Nephron progenitor cell (in vitro differentiated cells): ENCODE data around the gene SEC24A.
"Not testable (repeated sequence)": the region's sequence is repeated elsewhere in the genome, so short reads cannot be mapped to it uniquely, and the experiment has no call there.

Experiments used
- DNase-seq: peaks from one replicate; pipeline ENCODE4 v3.0.0; 2021
- H3K27ac Mint-ChIP-seq: 2 replicates; pipeline ENCODE4 v1.8.0; 2021; ENCODE audit warnings: mild to moderate bottlenecking, moderate library complexity, mixed read lengths
- H3K27me3 Mint-ChIP-seq: 2 replicates; pipeline ENCODE4 v1.8.0; 2021; ENCODE audit warnings: mild to moderate bottlenecking, low read depth, mixed read lengths; ENCODE audit not compliant: poor library complexity
- H3K36me3 Mint-ChIP-seq: 2 replicates; pipeline ENCODE4 v1.8.0; 2021; ENCODE audit warnings: low read depth, mixed read lengths
- H3K4me1 Mint-ChIP-seq: 2 replicates; pipeline ENCODE4 v1.8.0; 2021; ENCODE audit warnings: mixed read lengths
- H3K4me3 Mint-ChIP-seq: 2 replicates; pipeline ENCODE4 v1.8.0; 2021; ENCODE audit warnings: mild to moderate bottlenecking, moderate library complexity, mixed read lengths
- H3K9me3 Mint-ChIP-seq: 2 replicates; pipeline ENCODE4 v1.8.0; 2021; ENCODE audit warnings: mild to moderate bottlenecking, moderate library complexity, mixed read lengths
- TF ChIP-seq, protein P1 (sequence below): fragments of 200-600 bp; sonication (generic); IDR thresholded peaks from 2 replicates; pipeline ENCODE4 v1.5.0; 2021; ENCODE audit warnings: antibody characterized with exemption

Gene SEC24A

GRCh38 chr5:134692722-134693121 lies 44.1 kb downstream of the SEC24A start:
- Mint-ChIP-seq H3K27me3 (no peaks in the 10 kb centered on the region), H3K9me3 (no peaks in the 10 kb centered on the region), H3K4me3 (no peak overlapping the region), H3K36me3 (peaks cover 73% of the 10 kb centered on the region), H3K27ac (no peak overlapping the region), H3K4me1 (no peaks in the 10 kb centered on the region)
- TF ChIP-seq, protein P1, sequence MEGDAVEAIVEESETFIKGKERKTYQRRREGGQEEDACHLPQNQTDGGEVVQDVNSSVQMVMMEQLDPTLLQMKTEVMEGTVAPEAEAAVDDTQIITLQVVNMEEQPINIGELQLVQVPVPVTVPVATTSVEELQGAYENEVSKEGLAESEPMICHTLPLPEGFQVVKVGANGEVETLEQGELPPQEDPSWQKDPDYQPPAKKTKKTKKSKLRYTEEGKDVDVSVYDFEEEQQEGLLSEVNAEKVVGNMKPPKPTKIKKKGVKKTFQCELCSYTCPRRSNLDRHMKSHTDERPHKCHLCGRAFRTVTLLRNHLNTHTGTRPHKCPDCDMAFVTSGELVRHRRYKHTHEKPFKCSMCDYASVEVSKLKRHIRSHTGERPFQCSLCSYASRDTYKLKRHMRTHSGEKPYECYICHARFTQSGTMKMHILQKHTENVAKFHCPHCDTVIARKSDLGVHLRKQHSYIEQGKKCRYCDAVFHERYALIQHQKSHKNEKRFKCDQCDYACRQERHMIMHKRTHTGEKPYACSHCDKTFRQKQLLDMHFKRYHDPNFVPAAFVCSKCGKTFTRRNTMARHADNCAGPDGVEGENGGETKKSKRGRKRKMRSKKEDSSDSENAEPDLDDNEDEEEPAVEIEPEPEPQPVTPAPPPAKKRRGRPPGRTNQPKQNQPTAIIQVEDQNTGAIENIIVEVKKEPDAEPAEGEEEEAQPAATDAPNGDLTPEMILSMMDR, result no peak
- no peak for DNase-seq

DNA sequence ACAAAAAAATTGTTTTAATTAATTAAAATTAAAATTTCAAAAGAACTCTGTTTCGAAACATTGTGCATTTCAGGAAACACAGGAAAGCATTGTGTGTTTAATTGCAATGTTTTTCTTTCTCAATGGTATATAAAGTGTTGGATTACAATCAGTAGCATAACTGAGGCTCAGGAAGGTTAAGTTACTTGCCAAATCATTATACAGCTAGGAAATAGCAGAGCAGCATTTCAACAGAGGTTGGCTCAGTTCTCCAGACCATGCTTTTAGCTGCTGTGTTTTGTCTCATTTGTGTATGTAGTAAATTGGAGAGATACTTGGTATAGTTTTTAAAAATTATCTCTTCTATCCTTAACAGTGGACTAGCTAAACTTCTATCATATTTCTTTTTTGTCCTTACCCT lies 59.7 kb downstream of the SEC24A start:
- H3K4me1 Mint-ChIP-seq, result no peaks in the 10 kb centered on the region
- no peaks in the 10 kb centered on the region for H3K27me3 Mint-ChIP-seq
- peaks cover 60% of the 10 kb centered on the region for H3K36me3 Mint-ChIP-seq
- TF ChIP-seq, protein P1, result no peak
- no peaks in the 10 kb centered on the region for H3K9me3 Mint-ChIP-seq
- no peak overlapping the region for H3K4me3 Mint-ChIP-seq
- H3K27ac Mint-ChIP-seq, result peak overlapping the region; percentile 73
- no peak for DNase-seq

- H3K27ac Mint-ChIP-seq, result no peak overlapping the region
- no peaks in the 10 kb centered on the region for H3K27me3 Mint-ChIP-seq
- TF ChIP-seq, protein P1, result no peak
- H3K4me3 Mint-ChIP-seq, result no peak overlapping the region
- peaks cover 70% of the 10 kb centered on the region for H3K36me3 Mint-ChIP-seq
- H3K4me1 Mint-ChIP-seq, result no peaks in the 10 kb centered on the region
- DNase-seq, result no peak
- H3K9me3 Mint-ChIP-seq, result no peaks in the 10 kb centered on the region
Measured at GRCh38 chr5:134714120-134714519, 65.5 kb downstream of the SEC24A start.

- Mint-ChIP-seq H3K4me3 (no peak overlapping the region), H3K27me3 (no peaks in the 10 kb centered on the region), H3K36me3 (peaks cover 66% of the 10 kb centered on the region), H3K27ac (no peak overlapping the region), H3K4me1 (no peaks in the 10 kb centered on the region), H3K9me3 (no peaks in the 10 kb centered on the region)
- TF ChIP-seq, protein P1, result no peak
- no peak for DNase-seq
Measured at GRCh38 chr5:134714541-134714940, 66.0 kb downstream of the SEC24A start.

- H3K27me3 Mint-ChIP-seq, H3K9me3 Mint-ChIP-seq, H3K4me1 Mint-ChIP-seq, DNase-seq, H3K4me3 Mint-ChIP-seq, H3K27ac Mint-ChIP-seq: not testable (repeated sequence)
- peaks cover 63% of the 10 kb centered on the region for H3K36me3 Mint-ChIP-seq
Measured at GRCh38 chr5:134715466-134715865, 66.9 kb downstream of the SEC24A start.

GRCh38 chr5:134724872-134725271 lies 76.3 kb downstream of the SEC24A start:
- Mint-ChIP-seq H3K9me3 (no peaks in the 10 kb centered on the region), H3K4me3 (no peak overlapping the region), H3K27ac (no peak overlapping the region), H3K36me3 (peaks cover 12% of the 10 kb centered on the region), H3K4me1 (no peaks in the 10 kb centered on the region), H3K27me3 (no peaks in the 10 kb centered on the region)
- TF ChIP-seq, protein P1, result no peak
- no peak for DNase-seq
